Dedifferentiated amniotic fluid mesenchymal stem cell (primary cell): ENCODE measurements around the gene TNS4.
A peak's percentile ranks its signal among the peaks of the same experiment; 100 is the strongest.
"Not testable (repeated sequence)": the region's sequence is repeated elsewhere in the genome, so short reads cannot be mapped to it uniquely, and the experiment has no call there.

Experiments used
- DNase-seq: peaks from one replicate; pipeline ENCODE4 v3.0.0-alpha.2; 2016; ENCODE audit errors: extremely low spot score

TNS4 gene, protein sequence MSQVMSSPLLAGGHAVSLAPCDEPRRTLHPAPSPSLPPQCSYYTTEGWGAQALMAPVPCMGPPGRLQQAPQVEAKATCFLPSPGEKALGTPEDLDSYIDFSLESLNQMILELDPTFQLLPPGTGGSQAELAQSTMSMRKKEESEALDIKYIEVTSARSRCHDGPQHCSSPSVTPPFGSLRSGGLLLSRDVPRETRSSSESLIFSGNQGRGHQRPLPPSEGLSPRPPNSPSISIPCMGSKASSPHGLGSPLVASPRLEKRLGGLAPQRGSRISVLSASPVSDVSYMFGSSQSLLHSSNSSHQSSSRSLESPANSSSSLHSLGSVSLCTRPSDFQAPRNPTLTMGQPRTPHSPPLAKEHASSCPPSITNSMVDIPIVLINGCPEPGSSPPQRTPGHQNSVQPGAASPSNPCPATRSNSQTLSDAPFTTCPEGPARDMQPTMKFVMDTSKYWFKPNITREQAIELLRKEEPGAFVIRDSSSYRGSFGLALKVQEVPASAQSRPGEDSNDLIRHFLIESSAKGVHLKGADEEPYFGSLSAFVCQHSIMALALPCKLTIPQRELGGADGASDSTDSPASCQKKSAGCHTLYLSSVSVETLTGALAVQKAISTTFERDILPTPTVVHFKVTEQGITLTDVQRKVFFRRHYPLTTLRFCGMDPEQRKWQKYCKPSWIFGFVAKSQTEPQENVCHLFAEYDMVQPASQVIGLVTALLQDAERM

DNA sequence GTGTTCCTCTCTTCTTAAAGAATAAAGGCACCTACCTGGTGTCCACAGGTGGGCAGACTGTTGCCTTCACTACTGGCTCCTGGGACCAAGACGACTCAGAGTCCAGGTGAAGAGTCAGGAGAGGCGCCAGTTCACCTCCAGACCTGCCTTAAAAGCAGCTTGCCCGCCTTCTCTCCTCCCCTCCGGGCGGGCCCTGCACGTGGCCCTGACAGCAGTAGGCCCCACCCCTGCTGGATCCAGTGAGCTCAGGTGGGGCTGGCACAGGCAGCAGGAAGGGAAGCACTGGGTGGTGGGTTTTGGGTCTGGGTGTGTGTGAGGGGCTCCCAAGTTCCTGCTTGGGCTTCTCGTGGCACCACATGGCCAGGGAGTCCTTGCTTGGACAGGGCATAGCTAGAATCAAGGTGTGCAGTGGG lies at the start of gene TNS4:
TNS4 (minus strand) TSS at position 125 of the 413 bp plus-strand sequence. CDS start 5,198 bp downstream, outside the sequence.
- DNase-seq, result no peak

DNA sequence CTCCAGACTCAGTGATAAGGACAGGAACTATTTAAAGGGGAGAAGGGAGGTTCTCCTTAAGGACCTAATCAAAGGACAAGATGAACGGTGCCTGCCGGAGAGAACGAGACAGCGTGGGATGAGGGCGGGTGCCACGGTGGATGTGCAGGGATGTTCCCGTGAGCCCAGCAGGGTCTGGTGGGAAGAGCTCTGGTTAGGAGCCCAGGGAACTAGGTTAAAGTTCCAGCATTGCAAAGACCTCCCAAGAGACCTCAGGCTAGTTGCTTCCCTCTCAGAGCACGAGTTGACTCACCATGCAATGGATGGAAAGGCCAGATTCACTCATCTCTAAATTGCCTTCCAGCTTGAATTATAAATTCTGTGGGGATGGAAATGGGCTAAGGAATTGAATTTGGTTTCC lies 49.2 kb upstream of the TNS4 start:
- peak; percentile 46 for DNase-seq

DNA sequence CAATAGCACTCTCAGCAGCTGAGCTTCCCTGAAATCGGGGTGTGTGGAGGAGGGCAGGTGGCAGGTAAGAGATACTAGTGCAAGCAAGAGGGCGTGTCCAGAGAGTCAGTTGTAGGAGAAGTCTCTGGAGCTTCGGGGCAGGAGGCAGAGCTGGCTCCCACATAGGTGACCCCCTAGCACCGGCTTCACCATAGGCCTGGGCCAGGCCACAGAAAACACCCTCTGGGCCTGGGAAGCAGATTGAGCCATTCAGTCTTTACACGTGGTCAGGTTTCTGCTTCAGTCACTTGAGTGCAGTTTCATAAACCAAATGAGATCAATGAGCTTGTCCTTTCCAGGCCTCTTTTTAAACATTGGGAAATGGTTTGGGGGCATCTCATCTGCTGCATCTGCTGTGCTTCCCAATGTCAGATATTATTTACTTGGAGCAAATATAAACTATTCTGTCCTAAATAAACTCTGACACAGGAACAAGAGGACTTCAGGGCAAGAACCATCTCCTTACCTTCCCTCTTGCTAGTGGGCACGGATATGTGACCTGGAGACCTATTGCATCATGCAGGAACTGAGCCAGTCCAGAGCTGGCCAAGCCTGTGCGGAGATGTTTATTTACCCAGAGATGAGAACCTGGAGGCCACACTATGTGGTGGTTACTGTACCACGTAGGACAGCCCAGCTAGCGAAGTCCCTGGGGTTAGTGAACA lies 47.7 kb upstream of the TNS4 start:
- no peak for DNase-seq

DNA sequence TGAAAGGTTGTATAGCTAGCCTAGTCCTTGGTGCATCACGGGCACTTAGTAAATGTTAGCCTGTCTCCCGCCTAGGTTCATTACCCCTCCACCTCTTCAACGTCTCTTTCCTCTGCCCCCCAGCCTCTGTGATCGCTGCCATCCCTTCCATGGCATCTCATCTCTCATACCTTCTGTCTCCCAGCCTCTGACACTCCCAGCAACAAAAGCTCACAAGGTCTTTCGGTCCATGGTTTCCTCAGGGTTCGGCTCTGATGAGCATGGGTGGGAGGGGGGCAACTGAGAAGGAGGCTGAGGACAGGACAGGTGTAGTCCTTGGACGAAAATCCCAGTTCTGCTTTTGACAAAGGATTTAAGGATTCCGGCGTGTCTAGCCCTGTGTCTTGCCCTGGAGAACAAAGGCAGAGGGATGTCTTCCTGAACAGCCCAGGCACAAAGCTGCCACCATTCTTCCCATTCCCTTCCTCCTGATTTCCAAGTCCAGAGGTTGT lies 47.1 kb upstream of the TNS4 start:
- DNase-seq, result no peak

DNA sequence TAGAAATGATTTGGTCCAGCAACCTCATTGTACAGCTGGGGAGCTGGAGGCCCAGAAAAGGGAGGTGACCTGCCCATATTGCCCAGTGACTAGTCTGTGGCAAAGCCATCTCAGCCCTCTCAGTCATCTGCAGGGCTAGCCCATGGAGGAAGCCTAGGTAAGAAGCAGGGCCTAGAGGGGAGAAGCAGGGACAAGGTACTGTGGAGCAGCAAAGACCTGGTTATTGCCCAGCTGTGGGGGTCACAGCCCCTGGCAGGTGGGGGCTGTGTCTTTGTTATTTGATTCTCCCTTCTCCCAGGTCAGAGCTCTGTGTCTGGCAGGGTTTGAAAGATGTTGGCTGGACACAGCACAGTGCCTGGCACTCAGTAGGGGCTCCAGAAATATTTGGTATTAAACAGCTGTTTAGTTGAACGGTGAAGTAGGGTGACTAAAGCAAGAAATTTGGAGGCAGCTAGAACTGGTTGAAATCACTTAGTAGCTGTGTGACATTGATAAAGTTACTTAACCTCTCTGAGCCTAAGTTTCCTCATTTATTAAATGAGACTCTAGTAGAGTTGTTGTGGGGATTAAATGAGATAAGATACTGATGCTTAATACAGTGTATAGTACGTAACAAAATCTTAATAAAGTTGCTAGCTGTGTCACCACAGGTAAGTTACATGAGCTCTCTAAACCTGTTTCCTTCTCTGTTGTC lies 46.5 kb upstream of the TNS4 start:
- DNase-seq, result no peak

DNA sequence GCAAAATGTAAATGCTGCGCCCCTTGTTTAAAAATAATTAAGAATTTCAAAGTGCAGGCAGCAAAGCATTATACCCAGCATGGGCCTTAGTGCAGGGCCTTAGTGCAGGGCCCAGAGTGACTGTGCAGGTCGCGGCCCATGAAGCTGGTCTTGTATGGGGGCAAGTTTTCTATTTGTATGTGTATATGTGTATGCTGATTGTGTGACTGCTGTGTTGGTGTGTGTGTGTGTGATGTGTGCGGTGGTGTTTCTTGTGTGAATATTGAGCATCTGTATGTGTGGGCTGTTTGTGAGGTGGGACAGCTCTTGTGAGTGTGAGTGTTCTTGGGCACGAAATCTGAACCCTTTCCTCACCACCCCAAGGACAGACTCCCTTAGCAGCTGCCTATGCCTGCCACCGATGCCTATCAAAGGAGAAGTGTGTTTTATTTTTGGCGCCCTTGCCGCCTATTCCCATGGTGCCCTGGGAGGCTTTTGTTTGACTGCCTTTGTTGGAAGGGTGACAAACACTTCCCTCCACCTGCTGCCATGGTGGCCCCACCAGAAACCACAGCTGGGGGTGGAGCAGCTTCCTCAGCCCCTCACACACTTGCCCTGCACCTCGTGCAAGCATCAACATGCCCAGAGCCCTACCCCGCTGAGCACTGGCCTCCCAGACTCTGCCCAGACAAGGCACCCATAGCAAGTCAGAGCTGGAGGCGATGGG lies 45.8 kb upstream of the TNS4 start:
- no peak for DNase-seq

DNA sequence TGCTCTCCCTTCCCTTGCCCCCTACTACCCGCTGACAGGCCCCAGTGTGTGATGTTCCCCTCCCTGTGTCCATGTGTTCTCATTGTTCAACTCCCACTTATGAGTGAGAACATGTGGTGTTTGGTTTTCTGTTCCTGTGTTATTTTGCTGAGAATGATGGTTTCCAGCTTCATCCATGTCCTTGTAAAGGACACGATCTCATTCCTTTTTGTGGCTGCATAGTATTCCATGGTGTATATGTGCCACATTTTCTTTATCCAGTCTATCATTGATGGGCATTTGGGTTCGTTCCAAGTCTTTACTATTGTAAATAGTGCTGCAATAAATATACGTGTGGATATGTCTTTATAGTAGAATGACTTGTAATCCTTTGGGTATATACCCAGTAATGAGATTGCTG lies 45.1 kb upstream of the TNS4 start:
- not testable (repeated sequence) for DNase-seq

DNA sequence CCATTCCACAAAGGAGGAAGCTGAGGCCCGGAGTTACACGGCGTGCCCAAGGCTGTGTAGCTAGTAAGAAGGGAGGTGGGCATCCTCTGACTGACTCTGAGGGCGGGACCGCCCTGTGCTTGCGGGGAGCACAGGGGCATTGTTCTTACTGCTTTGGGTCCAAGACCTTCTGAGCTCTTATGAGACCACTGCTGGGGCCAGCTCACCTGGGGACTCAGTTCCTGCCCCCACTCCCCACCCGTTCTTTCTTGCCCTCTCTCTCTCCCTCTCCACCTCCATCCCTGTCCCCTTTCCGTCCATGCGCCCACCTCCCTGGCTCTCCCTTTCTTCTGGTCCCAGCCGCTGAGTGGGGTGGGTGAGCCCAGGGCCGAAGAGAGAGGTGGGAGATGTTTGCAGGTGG lies 44.2 kb upstream of the TNS4 start:
- no peak for DNase-seq

DNA sequence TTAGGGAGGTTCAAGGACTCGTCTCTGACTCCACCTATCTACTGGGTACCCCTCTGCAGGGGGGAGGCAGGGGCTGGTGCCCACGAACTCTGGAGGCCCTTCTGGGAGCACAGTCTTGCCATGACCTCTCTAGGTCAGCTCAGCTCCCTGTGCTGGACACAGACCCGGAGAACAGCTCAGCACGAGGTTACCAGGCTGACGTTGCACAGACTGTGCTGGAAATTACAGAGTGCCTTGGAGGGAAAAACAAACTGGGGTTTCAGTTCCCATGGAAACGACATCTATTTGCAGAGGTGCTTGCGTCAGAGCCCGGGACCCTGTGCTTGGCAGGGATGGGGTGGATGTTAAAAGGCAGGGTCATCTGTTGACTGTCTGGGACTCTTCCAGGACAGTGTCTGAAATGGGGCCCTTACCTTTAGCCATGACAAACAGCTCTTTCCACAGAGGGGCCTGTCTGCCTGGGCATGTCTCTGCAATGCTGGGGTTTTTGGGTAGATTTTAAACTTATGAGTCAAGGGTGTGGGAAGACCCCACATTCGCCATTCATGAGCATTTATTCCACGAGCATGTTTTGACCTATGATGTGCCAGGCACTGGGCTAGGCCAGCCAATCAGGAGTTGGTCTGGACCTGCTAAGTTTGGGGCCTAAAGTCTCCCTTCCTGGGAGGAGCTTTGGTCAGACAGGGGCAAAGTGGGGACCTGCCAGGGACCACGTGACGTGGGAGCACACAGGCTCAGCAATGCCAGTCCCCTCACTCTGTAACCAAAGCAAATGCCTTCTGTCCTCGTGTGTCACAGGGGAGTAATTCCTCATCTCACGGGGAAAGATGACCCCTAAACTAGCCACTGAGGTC lies 41.4 kb upstream of the TNS4 start:
- peak; percentile 67 for DNase-seq

DNA sequence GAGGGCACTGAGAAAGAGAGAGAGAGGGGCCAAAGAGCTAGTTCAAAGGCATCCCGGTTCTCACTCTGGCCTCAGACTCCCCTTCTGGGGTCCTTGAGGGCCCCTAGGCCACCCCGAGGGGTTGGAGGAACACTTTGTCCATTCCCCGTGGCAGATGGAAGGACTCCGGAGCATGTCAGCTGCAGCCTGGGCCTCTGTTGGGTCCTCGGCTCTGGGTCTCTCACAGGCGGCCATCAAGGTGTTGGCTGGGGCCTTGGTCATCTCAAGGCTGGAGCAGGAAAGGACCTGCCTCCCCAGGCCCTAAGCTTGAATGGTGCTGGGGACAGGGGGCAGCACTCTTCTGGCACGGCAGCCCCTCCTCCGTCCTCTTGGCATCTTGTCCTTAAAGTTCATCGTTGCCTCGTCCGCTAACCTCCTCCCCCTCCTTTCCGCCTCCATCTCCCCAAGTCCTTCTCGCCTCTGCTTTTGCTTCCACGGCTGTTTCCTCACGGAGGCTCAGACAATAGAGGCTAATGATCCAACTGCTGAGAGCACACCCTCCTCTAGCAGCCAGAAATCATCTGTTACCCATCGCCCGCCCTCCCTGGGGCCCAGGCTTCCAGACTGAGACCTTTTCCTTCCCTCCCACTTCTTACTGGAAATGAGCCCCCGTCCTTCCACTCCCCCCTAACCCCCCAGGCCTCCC lies 40.6 kb upstream of the TNS4 start:
- DNase-seq, result no peak

DNA sequence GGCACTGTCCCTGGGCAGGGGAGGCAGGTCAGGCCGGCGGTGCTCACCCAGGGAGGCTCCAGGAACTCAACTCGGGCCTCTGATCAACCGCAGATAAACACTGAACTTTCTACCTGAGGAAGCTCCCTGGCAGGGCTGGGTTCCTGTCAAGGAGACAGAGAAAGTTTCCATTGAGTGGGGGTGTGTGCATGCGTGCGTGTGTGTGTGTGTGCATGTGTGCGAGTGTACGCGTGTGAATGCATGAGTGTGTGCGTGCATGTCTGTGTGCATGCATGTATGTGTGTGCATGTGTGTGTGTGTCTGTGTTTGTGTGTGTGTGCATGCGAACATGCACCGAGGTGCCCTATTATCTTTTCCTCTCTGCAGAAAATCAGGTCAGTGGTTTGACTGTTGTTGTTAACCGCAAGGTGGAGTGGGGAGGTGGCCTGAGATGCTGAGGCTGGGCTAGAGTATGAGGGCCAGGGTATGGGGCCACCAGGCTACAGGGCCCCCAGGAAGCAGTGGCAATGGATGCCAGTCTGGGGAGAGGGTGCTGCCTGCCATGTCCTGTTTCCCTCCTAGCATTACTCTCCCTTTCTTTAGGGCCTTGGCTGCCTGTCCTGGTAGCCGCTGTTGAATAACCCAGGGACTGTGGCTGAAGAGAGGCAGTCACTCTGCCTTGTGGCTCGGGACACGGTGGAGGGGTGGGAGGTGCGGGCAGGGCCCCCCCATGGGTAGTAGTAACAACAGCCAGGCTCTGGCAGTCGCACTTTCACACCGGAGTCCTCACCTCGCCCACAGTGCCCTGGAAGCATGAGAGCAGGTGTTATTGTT lies 39.8 kb upstream of the TNS4 start:
- DNase-seq, result no peak

DNA sequence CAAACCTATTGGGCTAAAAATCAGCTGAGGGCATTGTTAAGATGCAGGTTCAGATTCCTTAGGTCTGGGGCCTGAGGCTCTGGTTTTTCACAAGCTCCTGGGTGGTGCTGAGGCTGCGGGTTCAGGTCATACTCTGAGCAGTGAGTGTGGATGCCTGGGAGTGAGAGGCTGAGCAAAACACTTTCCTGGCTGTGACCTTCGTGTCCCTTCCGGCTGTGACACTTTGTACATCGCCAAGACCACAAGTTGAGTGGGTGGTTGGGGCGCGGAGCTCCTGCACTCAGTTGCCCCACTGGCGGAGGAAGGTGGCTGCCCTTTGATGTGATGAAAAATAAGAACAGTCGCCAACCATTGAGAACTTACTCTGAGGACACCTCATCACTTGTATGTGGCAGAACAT lies 39.0 kb upstream of the TNS4 start:
- no peak for DNase-seq

DNA sequence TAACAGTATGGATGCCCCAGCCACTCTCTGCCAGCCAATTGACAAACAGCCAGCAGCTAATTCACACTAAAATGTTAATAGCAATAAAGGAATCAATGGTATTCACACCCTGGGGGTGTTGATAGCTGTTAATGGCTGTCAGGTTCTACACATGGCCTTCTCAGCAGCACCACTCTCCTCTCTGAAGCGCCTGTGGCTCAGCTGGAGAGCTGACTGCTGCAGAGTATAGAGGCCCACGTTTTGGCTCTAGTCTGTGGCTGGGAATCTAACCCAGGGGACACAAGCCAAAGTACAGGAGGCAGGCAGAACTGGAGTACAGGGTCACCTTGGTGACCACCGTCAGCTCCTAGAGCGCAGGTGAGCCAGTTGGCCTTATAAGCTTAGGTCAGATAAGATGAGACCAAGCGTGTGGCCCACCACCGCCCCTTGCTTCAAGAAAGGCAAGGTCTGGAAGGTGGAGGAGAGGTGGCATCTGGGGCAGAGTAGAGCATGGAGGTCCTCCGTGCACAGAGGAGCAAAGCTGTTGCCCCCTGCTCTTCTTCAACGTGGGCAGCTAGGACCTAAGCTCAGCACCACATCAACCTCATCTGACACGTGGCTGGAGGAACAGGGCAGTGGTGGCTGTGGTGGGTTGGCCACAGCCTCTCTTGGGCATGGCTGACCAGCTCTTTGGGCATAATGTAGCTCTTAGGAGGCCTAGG lies 38.4 kb upstream of the TNS4 start:
- DNase-seq, result no peak

DNA sequence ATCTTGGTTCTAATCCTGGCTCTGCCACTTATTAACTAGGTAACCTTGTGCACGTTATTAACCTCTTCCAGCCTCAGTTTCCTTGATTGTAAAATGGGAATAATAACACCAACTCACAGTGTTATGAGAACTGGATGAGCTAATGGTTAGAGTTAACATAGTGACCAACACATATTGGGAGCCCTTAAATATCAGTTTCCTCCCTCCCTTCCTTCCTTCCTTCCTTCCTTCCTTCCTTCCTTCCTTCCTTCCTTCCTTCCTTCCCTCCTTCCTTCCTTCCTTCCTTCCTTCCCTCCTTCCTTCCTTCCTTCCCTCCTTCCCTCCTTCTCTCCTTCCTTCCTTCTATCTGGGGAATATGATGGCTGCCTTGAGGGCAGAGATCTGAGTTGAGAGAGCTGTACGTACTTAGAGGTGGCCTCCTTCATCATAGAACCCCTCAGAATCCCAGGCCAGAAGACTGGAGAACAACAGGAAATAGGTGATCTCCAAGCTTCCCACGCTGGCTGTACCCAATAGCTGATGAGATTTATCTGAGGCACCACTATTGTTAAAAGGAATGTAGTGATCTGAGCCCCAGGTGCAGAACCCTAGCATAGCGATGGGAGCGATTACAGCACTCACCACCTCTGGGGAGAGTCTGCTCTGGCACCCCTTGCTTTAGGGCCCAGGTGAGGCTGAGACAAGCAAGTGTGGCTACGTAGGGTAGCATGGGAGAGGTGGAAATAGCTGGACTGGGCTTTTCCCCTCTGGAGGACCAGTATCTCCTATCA lies 37.7 kb upstream of the TNS4 start:
- DNase-seq, result no peak

DNA sequence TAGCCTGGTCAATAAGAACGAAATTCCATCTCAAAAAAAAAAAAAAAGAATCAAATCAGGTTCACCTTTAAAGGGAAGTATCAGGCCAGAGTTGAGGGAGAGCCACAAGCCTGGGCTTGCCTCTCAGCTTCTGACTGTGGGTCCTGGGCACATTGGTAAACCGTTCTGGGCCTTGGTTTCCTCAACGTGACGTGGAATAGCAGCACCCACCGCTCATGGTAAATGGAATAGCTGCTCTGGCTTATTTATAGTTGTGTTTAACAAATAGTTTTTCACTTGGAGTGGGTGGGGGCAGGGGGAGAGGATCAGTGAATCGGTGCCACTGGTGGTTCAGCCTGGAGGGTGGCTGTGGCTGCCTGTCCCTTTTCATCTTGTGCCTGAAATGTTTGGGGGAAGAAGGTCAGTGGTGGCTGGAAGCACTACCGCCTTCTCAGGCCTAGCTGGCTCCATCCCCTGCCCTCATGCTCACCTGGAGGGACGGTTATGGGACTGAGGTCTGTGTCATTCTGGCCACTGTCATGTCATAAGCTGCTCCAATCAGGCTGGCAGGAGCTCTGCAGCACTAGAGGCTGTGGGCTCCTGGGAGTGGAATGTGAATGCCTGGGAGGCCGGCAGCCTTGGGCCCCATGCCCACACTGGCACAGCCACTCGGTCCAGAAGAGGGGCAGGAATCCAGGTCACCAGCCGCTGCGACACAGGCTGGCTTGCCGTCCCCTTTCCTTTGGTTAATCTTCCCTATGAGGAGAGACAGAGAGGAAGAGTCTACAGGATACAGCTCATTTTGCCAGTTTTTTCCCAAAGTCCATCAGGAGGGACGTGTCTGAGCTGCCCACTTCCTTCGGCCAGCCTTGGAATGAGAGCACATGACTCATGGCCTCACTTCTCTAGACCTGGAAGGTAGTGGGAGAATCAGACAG lies 36.9 kb upstream of the TNS4 start:
- no peak for DNase-seq
